Lung (tissue), 12 donors: Measurements from ENCODE around the gene ZBTB26. TPM values are rescaled to one million over a fixed set of nuclear protein-coding genes. Genes with fewer than 3 reads are reported as not detected.

ENCODE experiments used
- ATAC-seq: fragments of 200-7000 bp; cut with Tn5 transposase; one replicate; pipeline ENCODE4 v1.9.1; 2020; ENCODE audit warnings: moderate number of reproducible peaks; ENCODE audit not compliant: insufficient read depth, low FRiP score
- DNase-seq, 3 donors: peaks; one replicate each; pipeline ENCODE4 v3.0.0-alpha.2; 2013 to 2017
- H3K27ac ChIP-seq, 2 donors: one replicate each; pipeline ENCODE4 v1.5.1; 2013; ENCODE audit warnings: mild to moderate bottlenecking in 2 of 2, moderate library complexity in 2 of 2, control low read depth in 1 of 2, inconsistent platforms in 1 of 2, low read depth in 1 of 2, low read length in 1 of 2
- H3K27me3 ChIP-seq, 3 donors: one replicate each; pipeline ENCODE4 v1.5.1; 2013; ENCODE audit warnings: low read length in 2 of 3; ENCODE audit not compliant: control insufficient read depth in 3 of 3, insufficient read depth in 3 of 3
- H3K36me3 ChIP-seq, 4 donors: one replicate each; pipeline ENCODE4 v1.5.1; 2013; ENCODE audit warnings: low read length in 4 of 4, mild to moderate bottlenecking in 1 of 4, moderate library complexity in 1 of 4; ENCODE audit not compliant: control insufficient read depth in 4 of 4, insufficient read depth in 4 of 4
- H3K4me1 ChIP-seq, 5 donors: one replicate each; pipeline ENCODE4 v1.5.1; 2013; ENCODE audit warnings: low read length in 5 of 5, mild to moderate bottlenecking in 2 of 5, moderate library complexity in 1 of 5; ENCODE audit not compliant: control insufficient read depth in 5 of 5, insufficient read depth in 5 of 5
- H3K4me3 ChIP-seq: one replicate; pipeline ENCODE4 v1.5.1; 2013; ENCODE audit warnings: mild to moderate bottlenecking, control low read depth, moderate library complexity
- H3K9ac ChIP-seq, 2 donors: one replicate each; pipeline ENCODE4 v1.5.1; 2013; ENCODE audit warnings: low read length in 2 of 2, control low read depth in 1 of 2; ENCODE audit not compliant: insufficient read depth in 1 of 2
- H3K9me3 ChIP-seq, 4 donors: one replicate each; pipeline ENCODE4 v1.5.1; 2013; ENCODE audit warnings: low read length in 3 of 4, mild to moderate bottlenecking in 1 of 4, moderate library complexity in 1 of 4; ENCODE audit not compliant: control insufficient read depth in 4 of 4, insufficient read depth in 3 of 4
- WGBS, 2 donors: extraction: QIAGEN DNeasy Blood & Tissue Kit; methylation state at CpG; one replicate each; pipeline ENCODE4 v1.1.7; 2013; 5-methylcytosine and 5-hydroxymethylcytosine counted together
- polyA plus RNA-seq, 2 donors: library from polyadenylated mRNA; stranded (reverse); fragments of 200-250 nt; gene quantifications; one replicate each; pipeline ENCODE4 v1.2.1, GENCODE V29; 2013
- total RNA-seq, 2 donors: library from RNA; depleted of rRNA in 1 of 2; stranded (reverse); fragments of >200 nt in 1 of 2; gene quantifications; one replicate each; pipeline ENCODE4 v1.2.1, GENCODE V29; 2014 to 2021
- TF ChIP-seq, protein P1 (sequence below): IDR thresholded peaks from 2 replicates; pipeline ENCODE4 v1.5.1; 2012; ENCODE audit warnings: mild to moderate bottlenecking; ENCODE audit errors: control extremely low read depth, extremely low read depth
- donor health status: control.
- donor health status: control.
- donor health status: Bipolar disorder and iron deficiency.
- donor health status: healthy.
- donor health status: DM: yes; HTN: yes; CAD: no.

Gene ZBTB26
- total and polyA plus RNA-seq, 4 donors = 2.4 to 15.0 (median 3.3) TPM

DNA sequence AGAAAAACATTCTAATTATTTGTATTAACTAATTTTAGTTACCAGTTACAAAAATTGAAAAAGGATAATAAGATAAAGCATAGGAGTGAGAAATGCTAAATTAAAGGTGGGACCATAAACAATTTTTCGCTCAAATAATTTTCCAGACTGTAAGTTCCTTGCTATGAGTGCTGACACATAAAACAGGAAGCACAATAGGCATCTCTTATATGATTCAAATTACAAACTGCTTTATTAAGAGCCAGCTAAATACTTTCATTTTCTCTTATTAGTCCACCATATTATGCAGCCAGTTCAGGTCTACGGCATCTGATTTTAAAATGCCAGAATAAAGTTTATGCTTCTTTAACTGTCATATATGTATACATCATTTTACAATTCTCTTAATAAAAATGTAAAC, 30.5 kb downstream of the ZBTB26 start:
- 18 to 37% methylated on average over 2 of the region's 2 CpGs for WGBS, 2 donors
- no peak overlapping the region for H3K27ac ChIP-seq
- no peak for ATAC-seq
- no peaks in the 10 kb centered on the region for H3K27me3 ChIP-seq
- DNase-seq = peak in 1 of 3 donors; percentile 5
- peaks cover 0 to 17% (median 0%) of the 10 kb centered on the region in 5 donors for H3K4me1 ChIP-seq
- no peaks in the 10 kb centered on the region for H3K9me3 ChIP-seq
- no peak overlapping the region for H3K4me3 ChIP-seq
- H3K36me3 ChIP-seq = peaks cover 0 to 4% (median 1%) of the 10 kb centered on the region in 4 donors
- TF ChIP-seq, protein P1, sequence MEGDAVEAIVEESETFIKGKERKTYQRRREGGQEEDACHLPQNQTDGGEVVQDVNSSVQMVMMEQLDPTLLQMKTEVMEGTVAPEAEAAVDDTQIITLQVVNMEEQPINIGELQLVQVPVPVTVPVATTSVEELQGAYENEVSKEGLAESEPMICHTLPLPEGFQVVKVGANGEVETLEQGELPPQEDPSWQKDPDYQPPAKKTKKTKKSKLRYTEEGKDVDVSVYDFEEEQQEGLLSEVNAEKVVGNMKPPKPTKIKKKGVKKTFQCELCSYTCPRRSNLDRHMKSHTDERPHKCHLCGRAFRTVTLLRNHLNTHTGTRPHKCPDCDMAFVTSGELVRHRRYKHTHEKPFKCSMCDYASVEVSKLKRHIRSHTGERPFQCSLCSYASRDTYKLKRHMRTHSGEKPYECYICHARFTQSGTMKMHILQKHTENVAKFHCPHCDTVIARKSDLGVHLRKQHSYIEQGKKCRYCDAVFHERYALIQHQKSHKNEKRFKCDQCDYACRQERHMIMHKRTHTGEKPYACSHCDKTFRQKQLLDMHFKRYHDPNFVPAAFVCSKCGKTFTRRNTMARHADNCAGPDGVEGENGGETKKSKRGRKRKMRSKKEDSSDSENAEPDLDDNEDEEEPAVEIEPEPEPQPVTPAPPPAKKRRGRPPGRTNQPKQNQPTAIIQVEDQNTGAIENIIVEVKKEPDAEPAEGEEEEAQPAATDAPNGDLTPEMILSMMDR = no peak
- H3K9ac ChIP-seq = no peak overlapping the region

DNA sequence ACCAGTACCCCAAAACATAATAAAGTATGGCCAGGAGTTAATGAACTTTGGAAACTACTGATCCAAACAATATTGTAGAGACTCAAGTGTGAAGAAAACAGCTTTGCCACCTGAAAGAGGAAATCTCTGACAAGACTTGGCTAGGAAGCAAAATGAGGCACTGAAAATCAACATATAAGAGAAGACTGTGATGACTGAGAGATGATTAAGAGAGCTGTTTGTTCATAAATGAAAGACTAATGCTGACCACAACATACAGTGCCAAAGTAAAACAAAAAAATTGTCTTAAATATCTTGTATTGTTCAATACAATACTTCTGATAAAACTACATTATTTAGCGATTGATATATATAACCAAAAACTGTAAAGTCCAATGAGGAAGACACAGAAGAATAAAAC, 33.3 kb downstream of the ZBTB26 start:
- DNase-seq (no peak), ATAC-seq (no peak)
- no peaks in the 10 kb centered on the region for H3K9me3 ChIP-seq
- TF ChIP-seq, protein P1 = no peak
- peaks cover 3 to 8% (median 6%) of the 10 kb centered on the region in 4 donors for H3K36me3 ChIP-seq
- H3K9ac ChIP-seq = no peak overlapping the region
- peaks cover 0 to 5% (median 0%) of the 10 kb centered on the region in 5 donors for H3K4me1 ChIP-seq
- WGBS, 2 donors = 98 to 100% methylated on average over 1 of the region's 1 CpG
- no peak overlapping the region for H3K27ac ChIP-seq
- H3K4me3 ChIP-seq = no peak overlapping the region
- no peaks in the 10 kb centered on the region for H3K27me3 ChIP-seq

DNA sequence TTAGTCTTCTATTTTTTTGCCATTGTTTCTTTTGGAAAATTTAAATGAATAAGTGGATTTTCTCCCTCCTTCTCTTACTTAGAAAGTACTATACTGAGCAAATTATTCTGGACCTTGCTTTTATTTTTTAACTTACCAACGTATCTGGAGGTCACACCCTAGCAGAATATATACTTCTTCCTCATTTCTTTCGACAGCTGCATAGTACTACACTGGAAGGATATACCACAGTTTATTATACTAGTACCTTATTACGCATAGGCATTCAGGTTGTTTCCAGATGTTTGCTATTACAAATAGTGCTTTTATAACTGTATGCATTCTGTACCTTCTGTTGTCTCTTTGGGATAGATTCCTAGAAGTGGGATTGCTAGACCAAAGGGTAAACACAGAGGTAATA, 42.8 kb downstream of the ZBTB26 start:
- peaks cover 13 to 33% (median 18%) of the 10 kb centered on the region in 4 donors for H3K36me3 ChIP-seq
- no peaks in the 10 kb centered on the region for H3K4me1 ChIP-seq
- DNase-seq = no peak
- H3K27me3 ChIP-seq = no peaks in the 10 kb centered on the region
- TF ChIP-seq, protein P1 = no peak
- H3K27ac ChIP-seq = no peak overlapping the region
- H3K9me3 ChIP-seq = no peaks in the 10 kb centered on the region
- WGBS, 2 donors = 77 to 78% methylated on average over 3 of the region's 3 CpGs
- H3K4me3 ChIP-seq = no peak overlapping the region
- no peak overlapping the region for H3K9ac ChIP-seq
- no peak for ATAC-seq

DNA sequence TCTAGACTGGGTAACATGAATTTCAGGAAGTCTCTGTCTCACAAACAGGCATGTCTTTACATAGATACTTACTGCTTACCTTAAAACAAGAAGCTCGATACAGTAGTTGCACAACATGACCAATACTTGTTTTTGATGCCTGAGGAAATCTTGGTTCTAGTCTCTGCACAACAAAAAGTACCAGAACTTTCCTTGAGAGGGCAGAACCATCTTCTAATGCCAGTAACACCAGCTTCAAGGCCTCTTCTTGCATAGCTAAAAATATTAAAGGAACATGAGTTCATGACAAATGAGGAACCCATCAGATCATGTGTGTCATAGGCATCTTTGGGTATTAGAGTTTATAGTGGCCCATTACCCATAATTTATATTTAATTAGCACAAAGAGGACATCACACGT, 48.2 kb downstream of the ZBTB26 start:
- H3K4me3 ChIP-seq = no peak overlapping the region
- H3K27me3 ChIP-seq = no peaks in the 10 kb centered on the region
- H3K9me3 ChIP-seq = no peaks in the 10 kb centered on the region
- ATAC-seq (no peak), DNase-seq (no peak)
- TF ChIP-seq, protein P1 = no peak
- H3K9ac ChIP-seq = no peak overlapping the region
- WGBS, 2 donors = 66 to 85% methylated on average over 2 of the region's 2 CpGs
- peaks cover 0 to 4% (median 0%) of the 10 kb centered on the region in 5 donors for H3K4me1 ChIP-seq
- no peak overlapping the region for H3K27ac ChIP-seq
- peaks cover 18 to 45% (median 33%) of the 10 kb centered on the region in 4 donors for H3K36me3 ChIP-seq
